Astrocyte (in vitro differentiated cells and primary cell): ENCODE results near the gene MAN2A1.

ENCODE experiments used
- CTCF ChIP-seq: IDR thresholded peaks from 2 replicates; pipeline ENCODE4 v1.5.1; 2011; ENCODE audit warnings: low read depth, mild to moderate bottlenecking, inconsistent platforms, low read length, moderate library complexity; ENCODE audit not compliant: insufficient read depth
- EZH2 ChIP-seq: IDR thresholded peaks from 2 replicates; pipeline ENCODE4 v1.6.1; 2012; ENCODE audit warnings: mild to moderate bottlenecking, low read length, inconsistent platforms; ENCODE audit not compliant: insufficient read depth

GRCh38 chr5:109910874-109911273 is 221.1 kb downstream of the MAN2A1 start:
- no peak for TF ChIP-seq CTCF
- no peak for TF ChIP-seq EZH2
